CD4-positive, CD25-positive, alpha-beta regulatory T cell (primary cell): ENCODE data around the gene TMED1. TPM values are rescaled to one million over a fixed set of nuclear protein-coding genes. Genes with fewer than 3 reads are reported as not detected.

Experiments
- ATAC-seq, 2 donors: fragments of 150-1000 bp; cut with Tn5 transposase; one replicate each; pipeline ENCODE4 v1.10.0; 2021; ENCODE audit warnings: low read depth in 2 of 2, moderate number of reproducible peaks in 2 of 2, moderate library complexity in 1 of 2
- DNase-seq, 3 donors: peaks; one replicate each; pipeline versions ENCODE4 v3.0.0 to v3.0.0-alpha.2; 2012 to 2022; ENCODE audit warnings: mixed read lengths in 1 of 3
- H3K27ac ChIP-seq: one replicate; pipeline ENCODE4 v1.7.0; 2013; ENCODE audit warnings: mild to moderate bottlenecking, low read length; ENCODE audit not compliant: insufficient read depth, poor library complexity, severe bottlenecking
- H3K27me3 ChIP-seq: one replicate; pipeline ENCODE4 v1.7.0; 2013; ENCODE audit warnings: low read length; ENCODE audit not compliant: control insufficient read depth, insufficient read depth
- H3K36me3 ChIP-seq: one replicate; pipeline ENCODE4 v1.7.0; 2013; ENCODE audit warnings: mild to moderate bottlenecking, low read length, moderate library complexity; ENCODE audit not compliant: control insufficient read depth, insufficient read depth
- H3K4me1 ChIP-seq: 2 replicates; pipeline ENCODE4 v1.7.0; 2013; ENCODE audit warnings: mild to moderate bottlenecking, low read length; ENCODE audit not compliant: insufficient read depth, control insufficient read depth, poor library complexity, severe bottlenecking
- H3K4me3 ChIP-seq: one replicate; pipeline ENCODE4 v1.7.0; 2013; ENCODE audit warnings: low read depth, mild to moderate bottlenecking, low read length, moderate library complexity
- H3K9me3 ChIP-seq, 2 experiments: 1 replicate in 1 of 2; 2 replicates in 1 of 2; pipeline ENCODE4 v1.7.0; 2013; ENCODE audit warnings: low read length in 2 of 2, mild to moderate bottlenecking in 1 of 2, moderate library complexity in 1 of 2; ENCODE audit not compliant: control insufficient read depth in 2 of 2
- H3K27ac Mint-ChIP-seq, 3 donors: one replicate each; pipeline ENCODE4 v1.8.0; 2020 to 2022; ENCODE audit warnings: mild to moderate bottlenecking in 3 of 3, mixed read lengths in 3 of 3, moderate library complexity in 2 of 3
- H3K27me3 Mint-ChIP-seq: one replicate; pipeline ENCODE4 v1.8.0; 2022; ENCODE audit warnings: mild to moderate bottlenecking, mixed read lengths
- H3K36me3 Mint-ChIP-seq: one replicate; pipeline ENCODE4 v1.8.0; 2020; ENCODE audit warnings: mixed read lengths
- H3K4me1 Mint-ChIP-seq, 4 donors: one replicate each; pipeline ENCODE4 v1.8.0; 2020 to 2022; ENCODE audit warnings: mixed read lengths in 4 of 4, mild to moderate bottlenecking in 1 of 4
- H3K4me3 Mint-ChIP-seq, 4 donors: one replicate each; pipeline ENCODE4 v1.8.0; 2020 to 2022; ENCODE audit warnings: mild to moderate bottlenecking in 4 of 4, mixed read lengths in 4 of 4, moderate library complexity in 3 of 4
- H3K9me3 Mint-ChIP-seq, 7 donors: one replicate each; pipeline ENCODE4 v1.8.0; 2020 to 2022; ENCODE audit warnings: mixed read lengths in 7 of 7, mild to moderate bottlenecking in 3 of 7, moderate library complexity in 2 of 7
- polyA plus RNA-seq, 4 donors: library from polyadenylated mRNA; unstranded; fragments of 300-500 nt; fragmentation: Illumina TruSeq; gene quantifications; one replicate each; pipeline ENCODE4 v1.2.3, GENCODE V29; 2021
- total RNA-seq: library from RNA; stranded (reverse); gene quantifications from one replicate; pipeline ENCODE4 v1.2.3, GENCODE V29; 2022

Gene TMED1
- total and polyA plus RNA-seq, 5 donors from 2014 or later, result 10.2 to 30.3 (median 26.9) TPM

DNA sequence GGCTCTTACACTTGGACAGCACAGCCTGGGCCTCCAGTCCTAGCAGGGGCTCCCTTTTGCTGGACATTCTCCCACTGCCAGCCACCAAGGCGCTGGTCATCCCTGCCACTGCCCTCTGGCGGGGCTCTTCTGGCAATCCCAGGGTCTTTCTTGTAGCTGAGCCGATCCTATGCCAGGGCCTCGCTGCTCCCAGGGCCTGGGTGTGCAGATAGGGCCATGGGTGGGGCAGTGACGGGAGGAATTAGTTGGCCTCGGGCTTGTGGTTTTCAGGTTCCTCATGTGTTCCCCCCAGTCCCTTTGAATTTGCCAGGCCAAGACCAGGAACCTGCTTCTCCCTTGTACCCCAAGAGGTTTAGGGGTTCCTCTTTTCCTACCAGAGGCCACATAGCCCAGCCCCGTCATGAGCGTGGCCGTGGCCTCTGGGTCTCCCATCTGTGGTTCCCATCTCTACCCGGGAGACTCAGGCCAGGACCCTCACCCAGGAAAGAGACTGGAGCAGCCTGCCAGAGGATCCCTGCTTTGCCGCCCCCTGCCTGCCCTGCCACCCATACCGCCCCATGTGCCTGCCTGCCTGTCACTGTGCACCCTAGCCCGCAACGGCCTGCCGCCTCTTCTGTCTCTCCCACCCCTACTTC, 26.2 kb downstream of the TMED1 start:
- peak overlapping the region in 2 of 3 donors; percentile 58 to 79 for H3K27ac Mint-ChIP-seq
- Histone ChIP-seq H3K9me3 (no peaks in the 10 kb centered on the region), H3K27ac (peak overlapping the region; percentile 33), H3K27me3 (no peaks in the 10 kb centered on the region), H3K36me3 (peaks cover 40% of the 10 kb centered on the region), H3K4me3 (no peak overlapping the region), H3K4me1 (peaks cover 10% of the 10 kb centered on the region)
- no peaks in the 10 kb centered on the region for H3K9me3 Mint-ChIP-seq
- ATAC-seq (no peak), DNase-seq (no peak)
- H3K36me3 Mint-ChIP-seq, result peaks cover 30% of the 10 kb centered on the region
- H3K4me3 Mint-ChIP-seq, result peak overlapping the region in 1 of 4 donors; percentile 4
- H3K4me1 Mint-ChIP-seq, result peaks cover 7 to 25% (median 18%) of the 10 kb centered on the region in 4 donors
- H3K27me3 Mint-ChIP-seq, result no peaks in the 10 kb centered on the region

- H3K9me3 Mint-ChIP-seq, result no peaks in the 10 kb centered on the region
- peaks cover 10% of the 10 kb centered on the region for H3K4me1 ChIP-seq
- H3K36me3 Mint-ChIP-seq, result peaks cover 28% of the 10 kb centered on the region
- H3K27ac ChIP-seq, result no peak overlapping the region
- H3K27ac Mint-ChIP-seq, result peak overlapping the region; percentile 2 to 78 (median 60)
- peak overlapping the region; percentile 38 for H3K4me3 ChIP-seq
- peaks cover 43% of the 10 kb centered on the region for H3K36me3 ChIP-seq
- no peak overlapping the region for H3K4me3 Mint-ChIP-seq
- peak; percentile 54 to 67 for ATAC-seq
- peak in 1 of 3 donors; percentile 64 for DNase-seq
- H3K4me1 Mint-ChIP-seq, result peaks cover 9 to 25% (median 15%) of the 10 kb centered on the region in 4 donors
- H3K27me3 Mint-ChIP-seq, result no peaks in the 10 kb centered on the region
- no peaks in the 10 kb centered on the region for H3K27me3 ChIP-seq
- H3K9me3 ChIP-seq, result no peaks in the 10 kb centered on the region
Observed at GRCh38 chr19:10808937-10809649, 26.9 kb downstream of the TMED1 start.

DNA sequence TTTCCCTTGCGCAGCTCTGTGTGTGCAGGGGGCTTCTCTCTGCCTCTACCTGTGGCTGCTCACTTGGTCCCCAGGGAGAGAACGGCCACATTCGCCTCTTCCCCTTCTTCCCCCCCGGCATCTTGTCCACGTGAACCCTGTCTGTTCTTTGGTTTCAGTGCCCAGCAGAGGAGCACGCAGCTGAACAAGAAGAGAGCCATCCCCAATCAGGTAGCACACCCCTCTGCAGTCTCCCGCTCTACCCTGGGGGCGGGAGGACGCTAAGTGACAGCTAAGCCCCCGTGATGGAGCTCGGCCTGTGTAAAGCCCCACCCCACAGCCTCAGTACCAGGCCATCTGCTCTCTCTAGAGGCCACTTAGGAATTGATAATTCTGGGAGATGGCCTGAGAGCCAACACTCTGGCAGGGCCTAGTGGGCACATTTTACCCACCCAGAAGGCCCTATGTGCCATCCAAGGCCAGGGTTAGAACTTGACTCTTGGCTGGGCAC, 30.2 kb downstream of the TMED1 start:
- Mint-ChIP-seq H3K27ac (peak overlapping the region in 1 of 3 donors; percentile 28), H3K9me3 (no peaks in the 10 kb centered on the region), H3K4me1 (peaks cover 9 to 25% (median 15%) of the 10 kb centered on the region in 4 donors), H3K36me3 (peaks cover 23% of the 10 kb centered on the region), H3K4me3 (no peak overlapping the region), H3K27me3 (no peaks in the 10 kb centered on the region)
- H3K27ac ChIP-seq, result no peak overlapping the region
- H3K4me3 ChIP-seq, result no peak overlapping the region
- H3K36me3 ChIP-seq, result peaks cover 49% of the 10 kb centered on the region
- DNase-seq (no peak), ATAC-seq (no peak)
- peaks cover 10% of the 10 kb centered on the region for H3K4me1 ChIP-seq
- no peaks in the 10 kb centered on the region for H3K9me3 ChIP-seq
- H3K27me3 ChIP-seq, result no peaks in the 10 kb centered on the region

DNA sequence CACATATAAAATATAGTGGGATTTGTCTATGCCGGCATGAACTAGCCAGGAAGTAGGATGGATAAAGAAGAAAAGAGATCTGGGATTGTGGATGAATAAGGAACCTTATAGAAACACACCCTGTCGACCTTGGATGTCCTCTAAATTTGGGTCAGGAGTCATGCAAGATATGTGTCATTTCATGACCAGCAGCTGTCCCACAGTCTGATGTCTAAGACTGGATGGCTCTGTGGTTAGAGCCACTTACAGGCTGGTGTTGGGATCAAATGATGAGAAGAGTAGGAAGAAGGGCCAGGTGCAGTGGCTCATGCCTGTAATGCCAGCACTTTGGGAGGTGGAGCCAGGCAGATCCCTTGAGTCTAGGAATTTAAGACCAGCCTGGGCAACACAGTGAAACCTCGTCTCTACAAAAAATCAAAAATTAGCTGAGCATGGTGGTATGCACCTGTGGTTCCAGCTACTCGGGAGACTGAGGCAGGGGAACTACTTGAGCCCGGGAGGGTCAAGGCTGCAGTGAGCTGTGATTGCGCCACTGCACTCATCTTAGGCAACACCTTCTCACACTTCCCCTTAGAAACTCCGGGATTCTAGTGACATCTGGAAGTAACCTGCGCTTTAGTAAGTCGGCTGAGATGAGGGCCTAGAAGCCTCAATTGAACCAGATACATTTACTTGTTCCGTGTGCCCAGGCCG, 30.8 kb downstream of the TMED1 start:
- H3K36me3 Mint-ChIP-seq, result peaks cover 23% of the 10 kb centered on the region
- DNase-seq, result no peak

DNA sequence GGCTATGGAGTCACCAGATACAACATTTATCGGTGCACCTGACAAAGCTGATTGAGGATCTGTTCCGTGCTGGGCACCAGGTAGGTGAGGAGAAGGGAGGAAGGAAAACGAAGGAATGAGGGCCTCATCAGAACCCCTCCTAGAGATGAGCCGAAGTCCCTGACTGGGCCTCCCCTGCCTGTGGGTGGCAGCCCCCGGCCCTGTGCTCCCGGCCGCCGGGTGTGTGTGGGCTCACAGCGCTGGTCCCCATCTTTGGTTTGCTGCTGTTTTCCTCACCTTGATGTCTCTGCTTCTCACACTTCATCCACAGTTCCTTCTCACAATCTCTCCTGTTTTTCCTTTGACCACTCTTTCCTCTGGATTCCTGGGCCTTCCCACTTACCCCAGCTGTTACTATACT, 32.8 kb downstream of the TMED1 start:
- Mint-ChIP-seq H3K27ac (no peak overlapping the region), H3K4me1 (peaks cover 4 to 22% (median 7%) of the 10 kb centered on the region in 4 donors), H3K27me3 (no peaks in the 10 kb centered on the region), H3K36me3 (peaks cover 12% of the 10 kb centered on the region), H3K4me3 (no peak overlapping the region), H3K9me3 (no peaks in the 10 kb centered on the region)
- Histone ChIP-seq H3K27me3 (no peaks in the 10 kb centered on the region), H3K36me3 (peaks cover 49% of the 10 kb centered on the region), H3K4me3 (no peak overlapping the region), H3K4me1 (peaks cover 2% of the 10 kb centered on the region), H3K27ac (no peak overlapping the region), H3K9me3 (no peaks in the 10 kb centered on the region)
- DNase-seq (no peak), ATAC-seq (no peak)

More for the DNA sequence above, 30.8 kb downstream of the TMED1 start:
- Histone ChIP-seq H3K27ac (no peak overlapping the region), H3K27me3 (no peaks in the 10 kb centered on the region), H3K4me1 (peaks cover 10% of the 10 kb centered on the region), H3K9me3 (no peaks in the 10 kb centered on the region), H3K36me3 (peaks cover 53% of the 10 kb centered on the region), H3K4me3 (no peak overlapping the region)
- Mint-ChIP-seq H3K27ac (peak overlapping the region; percentile 2 to 65 (median 28)), H3K9me3 (no peaks in the 10 kb centered on the region), H3K4me1 (peaks cover 9 to 25% (median 15%) of the 10 kb centered on the region in 4 donors), H3K27me3 (no peaks in the 10 kb centered on the region), H3K4me3 (no peak overlapping the region)
- ATAC-seq, result no peak

- Mint-ChIP-seq H3K27me3 (no peaks in the 10 kb centered on the region), H3K4me3 (no peak overlapping the region), H3K9me3 (no peaks in the 10 kb centered on the region), H3K36me3 (peaks cover 9% of the 10 kb centered on the region), H3K4me1 (peaks cover 4 to 25% (median 9%) of the 10 kb centered on the region in 4 donors), H3K27ac (no peak overlapping the region)
- Histone ChIP-seq H3K36me3 (peaks cover 49% of the 10 kb centered on the region), H3K9me3 (no peaks in the 10 kb centered on the region), H3K27me3 (no peaks in the 10 kb centered on the region), H3K4me3 (no peak overlapping the region), H3K27ac (no peak overlapping the region), H3K4me1 (peaks cover 10% of the 10 kb centered on the region)
- DNase-seq, result no peak
- ATAC-seq, result no peak
Observed at GRCh38 chr19:10802479-10802878, 33.5 kb downstream of the TMED1 start.

DNA sequence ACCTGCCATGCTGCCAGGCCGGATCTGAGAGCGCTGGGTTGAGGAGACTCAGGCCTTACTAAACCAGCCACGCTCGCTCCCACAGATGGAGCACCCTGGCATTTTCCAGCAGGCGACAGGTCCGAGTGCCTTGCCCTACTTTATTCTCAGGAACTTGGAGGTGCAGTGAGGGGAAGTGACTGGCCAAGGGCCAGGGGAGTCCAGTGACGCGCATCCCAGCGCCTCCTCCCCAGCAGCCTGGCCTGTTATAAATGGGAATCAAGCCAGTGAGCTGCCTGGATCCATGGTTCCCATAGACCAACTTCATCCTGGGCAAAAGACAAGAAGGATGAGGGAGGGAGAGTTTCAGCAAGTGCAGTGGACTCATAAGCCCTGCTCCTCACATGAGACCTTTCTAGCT, 35.5 kb downstream of the TMED1 start:
- no peaks in the 10 kb centered on the region for H3K27me3 Mint-ChIP-seq
- Histone ChIP-seq H3K27ac (no peak overlapping the region), H3K27me3 (no peaks in the 10 kb centered on the region), H3K4me3 (no peak overlapping the region), H3K9me3 (no peaks in the 10 kb centered on the region), H3K36me3 (peaks cover 50% of the 10 kb centered on the region), H3K4me1 (peaks cover 29% of the 10 kb centered on the region)
- peaks cover 11 to 37% (median 18%) of the 10 kb centered on the region in 4 donors for H3K4me1 Mint-ChIP-seq
- H3K9me3 Mint-ChIP-seq, result no peaks in the 10 kb centered on the region
- peak overlapping the region in 2 of 3 donors; percentile 76 to 99 for H3K27ac Mint-ChIP-seq
- ATAC-seq (no peak), DNase-seq (no peak)
- H3K4me3 Mint-ChIP-seq, result no peak overlapping the region
- H3K36me3 Mint-ChIP-seq, result peaks cover 15% of the 10 kb centered on the region
